ENCODE measurements around the gene NRXN3.

The NRXN3 gene

GRCh38 chr14:78170203-78170602 lies at the start of gene NRXN3:
NRXN3 (plus strand) TSS chr14:78170373; CDS start chr14:78243094, 72,721 bp downstream.
- DNase-seq = no peak

- DNase-seq = no peak
These were observed 47.7 kb upstream of the NRXN3 start for GRCh38 chr14:78122436-78122835.

- no peak for DNase-seq
These were observed 46.4 kb upstream of the NRXN3 start for GRCh38 chr14:78123650-78124253.

GRCh38 chr14:78127961-78128360 lies 42.2 kb upstream of the NRXN3 start:
- no peak for DNase-seq

- DNase-seq = no peak
These were observed 40.8 kb upstream of the NRXN3 start for GRCh38 chr14:78129375-78129774.

- DNase-seq = no peak
These were observed 39.8 kb upstream of the NRXN3 start for GRCh38 chr14:78130356-78130755.

- DNase-seq = no peak
These were observed 39.0 kb upstream of the NRXN3 start for GRCh38 chr14:78131201-78131600.

- no peak for DNase-seq
These were observed 38.6 kb upstream of the NRXN3 start for GRCh38 chr14:78131616-78132015.

GRCh38 chr14:78135450-78135891 lies 34.7 kb upstream of the NRXN3 start:
- DNase-seq = no peak

- no peak for DNase-seq
These were observed 33.5 kb upstream of the NRXN3 start for GRCh38 chr14:78136695-78137094.

GRCh38 chr14:78141590-78141989 lies 28.6 kb upstream of the NRXN3 start:
- no peak for DNase-seq

- no peak for DNase-seq
These were observed 27.2 kb upstream of the NRXN3 start for GRCh38 chr14:78142998-78143397.

GRCh38 chr14:78143489-78144145 lies 26.6 kb upstream of the NRXN3 start:
- no peak for DNase-seq

GRCh38 chr14:78152201-78153063 lies 17.7 kb upstream of the NRXN3 start:
- DNase-seq = no peak

GRCh38 chr14:78153064-78153341 lies 17.2 kb upstream of the NRXN3 start:
- no peak for DNase-seq

GRCh38 chr14:78154827-78155226 lies 15.3 kb upstream of the NRXN3 start:
- DNase-seq = no peak

GRCh38 chr14:78156196-78156595 lies 14.0 kb upstream of the NRXN3 start:
- no peak for DNase-seq

GRCh38 chr14:78157494-78158437 lies 12.4 kb upstream of the NRXN3 start:
- no peak for DNase-seq

GRCh38 chr14:78162202-78162601 lies 8.0 kb upstream of the NRXN3 start:
- no peak for DNase-seq

- peak; percentile 3 for DNase-seq
These were observed 5.8 kb upstream of the NRXN3 start for GRCh38 chr14:78164226-78164853.

- DNase-seq = no peak
These were observed 2.3 kb downstream of the NRXN3 start for GRCh38 chr14:78172428-78172827.

GRCh38 chr14:78173346-78174035 lies 3.3 kb downstream of the NRXN3 start:
- DNase-seq = no peak

All from NCI-H2029 treated with DMSO at 0.1 percent for 48 hours (cell line).